NCI-H526 (cell line): Measurements from ENCODE around the gene DPYSL3.

ENCODE experiments used
- DNase-seq, 2 experiments: peaks; one replicate each; lab custom pipeline; 2025; lab: John Stamatoyannopoulos, UW

DPYSL3 gene

GRCh38 chr5:147441191-147441695 lies 68.6 kb downstream of the DPYSL3 start:
- no peak for DNase-seq

- DNase-seq, result no peak
These were observed 70.6 kb downstream of the DPYSL3 start for GRCh38 chr5:147439254-147439653.

GRCh38 chr5:147437161-147437596 lies 72.7 kb downstream of the DPYSL3 start:
- DNase-seq, result no peak

- DNase-seq, result no peak
These were observed 73.3 kb downstream of the DPYSL3 start for GRCh38 chr5:147436596-147436995.

- DNase-seq, result no peak
These were observed 75.8 kb downstream of the DPYSL3 start for GRCh38 chr5:147434049-147434448.

- DNase-seq, result no peak
These were observed 77.5 kb downstream of the DPYSL3 start for GRCh38 chr5:147432323-147432722.

GRCh38 chr5:147431586-147431985 lies 78.3 kb downstream of the DPYSL3 start:
- no peak for DNase-seq

GRCh38 chr5:147430628-147431027 lies 79.2 kb downstream of the DPYSL3 start:
- DNase-seq, result no peak

GRCh38 chr5:147427521-147428401 lies 82.1 kb downstream of the DPYSL3 start:
- no peak for DNase-seq

- DNase-seq, result no peak
These were observed 83.1 kb downstream of the DPYSL3 start for GRCh38 chr5:147426640-147427327.

- no peak for DNase-seq
These were observed 91.3 kb downstream of the DPYSL3 start for GRCh38 chr5:147418613-147419012.

- DNase-seq, result no peak
These were observed 92.6 kb downstream of the DPYSL3 start for GRCh38 chr5:147417135-147417813.

- no peak for DNase-seq
These were observed 94.2 kb downstream of the DPYSL3 start for GRCh38 chr5:147415651-147416050.

- no peak for DNase-seq
These were observed 96.6 kb downstream of the DPYSL3 start for GRCh38 chr5:147413266-147413665.

GRCh38 chr5:147412561-147412960 lies 97.3 kb downstream of the DPYSL3 start:
- DNase-seq, result no peak

- no peak for DNase-seq
These were observed 98.2 kb downstream of the DPYSL3 start for GRCh38 chr5:147411359-147412319.

- no peak for DNase-seq
These were observed 99.1 kb downstream of the DPYSL3 start for GRCh38 chr5:147410496-147411358.

- DNase-seq, result no peak
These were observed 100.9 kb downstream of the DPYSL3 start for GRCh38 chr5:147408980-147409379.

GRCh38 chr5:147407094-147407681 lies 102.7 kb downstream of the DPYSL3 start:
- no peak for DNase-seq

- DNase-seq, result no peak
These were observed 103.2 kb downstream of the DPYSL3 start for GRCh38 chr5:147406636-147407035.
